Neural cell (in vitro differentiated cells): Measurements from ENCODE around the gene GNG12. TPM values are rescaled to one million over a fixed set of nuclear protein-coding genes. Genes with fewer than 3 reads are reported as not detected.

ENCODE experiments used
- H2AFZ ChIP-seq: fragments of 200-600, 300-800 bp; sonication (generic), shearing (Covaris generic); 2 replicates; pipeline ENCODE4 v1.6.0; 2014; ENCODE audit warnings: low read depth, mild to moderate bottlenecking, antibody characterized with exemption, low read length, moderate library complexity
- H3F3A ChIP-seq: fragments of 200-600 bp; shearing (Covaris generic); 2 replicates; pipeline ENCODE4 v1.6.1; 2016; ENCODE audit warnings: mild to moderate bottlenecking, moderate library complexity, mixed read lengths, antibody characterized with exemption, low read length; ENCODE audit not compliant: insufficient read depth, poor library complexity, severe bottlenecking
- H3K27ac ChIP-seq: fragments of 200-600, 300-800 bp; sonication (generic), shearing (Covaris generic); 2 replicates; pipeline ENCODE4 v1.5.1; 2014; ENCODE audit warnings: mild to moderate bottlenecking, low read length, moderate library complexity
- H3K27me3 ChIP-seq: fragments of 300-800, 200-600 bp; sonication (generic), shearing (Covaris generic); 2 replicates; pipeline ENCODE4 v1.6.0; 2014; ENCODE audit warnings: mild to moderate bottlenecking, low read depth, low read length, moderate library complexity; ENCODE audit not compliant: insufficient read depth
- H3K36me3 ChIP-seq: fragments of 300-800, 200-600 bp; sonication (generic), shearing (Covaris generic); 2 replicates; pipeline ENCODE4 v1.5.1; 2014; ENCODE audit warnings: mild to moderate bottlenecking, antibody characterized with exemption, low read length, moderate library complexity; ENCODE audit not compliant: insufficient read depth
- H3K4me2 ChIP-seq: fragments of 300-800, 200-600 bp; sonication (generic), shearing (Covaris generic); 2 replicates; pipeline ENCODE4 v1.6.0; 2014; ENCODE audit warnings: mild to moderate bottlenecking, low read length
- H3K4me3 ChIP-seq: fragments of 300-800, 200-600 bp; sonication (generic), shearing (Covaris generic); 2 replicates; pipeline ENCODE4 v1.5.1; 2014; ENCODE audit warnings: mild to moderate bottlenecking, low read length, moderate library complexity
- H3K79me2 ChIP-seq: fragments of 200-600 bp; shearing (Covaris generic); replicated peaks from 2 replicates; pipeline ENCODE4 v1.6.0; 2014; ENCODE audit warnings: mild to moderate bottlenecking, low read length, moderate library complexity; ENCODE audit not compliant: insufficient read depth
- H3K9ac ChIP-seq: fragments of 300-800, 200-600 bp; sonication (generic), shearing (Covaris generic); 2 replicates; pipeline ENCODE4 v1.6.1; 2016; ENCODE audit warnings: mild to moderate bottlenecking, low read length, mixed read lengths
- H3K9me2 ChIP-seq: fragments of 200-600 bp; shearing (Covaris generic); 2 replicates; pipeline ENCODE4 v1.6.1; 2016; ENCODE audit warnings: mild to moderate bottlenecking, low read length, mixed read lengths; ENCODE audit not compliant: insufficient read depth
- H3K9me3 ChIP-seq: fragments of 200-600, 300-800 bp; sonication (generic), shearing (Covaris generic); 2 replicates; pipeline ENCODE4 v1.6.1; 2016; ENCODE audit warnings: mild to moderate bottlenecking, mixed run types, low read length, moderate library complexity, mixed read lengths
- H4K20me1 ChIP-seq: fragments of 200-600 bp; shearing (Covaris generic); 2 replicates; pipeline ENCODE4 v1.6.1; 2016; ENCODE audit warnings: mild to moderate bottlenecking, mixed run types; ENCODE audit not compliant: insufficient read depth
- CTCF ChIP-seq: fragments of 450-650 bp; IDR thresholded peaks from 2 replicates; pipeline ENCODE4 v1.5.1; 2014; ENCODE audit warnings: antibody characterized with exemption, mild to moderate bottlenecking, moderate library complexity; ENCODE audit not compliant: poor library complexity, severe bottlenecking
- EP300 ChIP-seq: fragments of 450-650 bp; conservative IDR thresholded peaks from 2 replicates; pipeline ENCODE4 v1.6.1; 2014; ENCODE audit warnings: antibody characterized with exemption, mild to moderate bottlenecking, moderate library complexity; ENCODE audit not compliant: poor library complexity, severe bottlenecking
- EZH2 ChIP-seq: fragments of 200-600, 300-800 bp; shearing (Covaris generic), sonication (generic); IDR thresholded peaks from 2 replicates; pipeline ENCODE4 v1.6.1; 2014; ENCODE audit warnings: antibody characterized with exemption, low read length, borderline replicate concordance, mild to moderate bottlenecking; ENCODE audit not compliant: insufficient read depth, poor library complexity, severe bottlenecking
- MXI1 ChIP-seq: fragments of 450-650 bp; conservative IDR thresholded peaks from 2 replicates; pipeline ENCODE4 v1.6.1; 2014; ENCODE audit warnings: antibody characterized with exemption, mild to moderate bottlenecking; ENCODE audit not compliant: poor library complexity, severe bottlenecking
- POLR2AphosphoS5 ChIP-seq: IDR thresholded peaks from 2 replicates; pipeline ENCODE4 v1.6.1; 2012
- RAD21 ChIP-seq: fragments of 450-650 bp; conservative IDR thresholded peaks from 2 replicates; pipeline ENCODE4 v1.6.1; 2014; ENCODE audit warnings: antibody characterized with exemption, mild to moderate bottlenecking, moderate library complexity
- REST ChIP-seq: IDR thresholded peaks from 2 replicates; pipeline ENCODE4 v1.6.1; 2012; ENCODE audit warnings: borderline replicate concordance
- SMC3 ChIP-seq: fragments of 450-650 bp; conservative IDR thresholded peaks from 2 replicates; pipeline ENCODE4 v1.6.1; 2014; ENCODE audit warnings: antibody characterized with exemption, mild to moderate bottlenecking, moderate library complexity; ENCODE audit not compliant: poor library complexity
- TAF1 ChIP-seq: IDR thresholded peaks from 2 replicates; pipeline ENCODE4 v1.6.1; 2012; ENCODE audit warnings: low read depth
- polyA plus RNA-seq: library from polyadenylated mRNA; depleted of rRNA; stranded (reverse); fragments of >200 nt; gene quantifications from 2 replicates; pipeline ENCODE4 v1.2.3, GENCODE V29; 2014

Gene GNG12
- polyA plus RNA-seq, 1 donor from 2014 or later: 0.35 TPM

DNA sequence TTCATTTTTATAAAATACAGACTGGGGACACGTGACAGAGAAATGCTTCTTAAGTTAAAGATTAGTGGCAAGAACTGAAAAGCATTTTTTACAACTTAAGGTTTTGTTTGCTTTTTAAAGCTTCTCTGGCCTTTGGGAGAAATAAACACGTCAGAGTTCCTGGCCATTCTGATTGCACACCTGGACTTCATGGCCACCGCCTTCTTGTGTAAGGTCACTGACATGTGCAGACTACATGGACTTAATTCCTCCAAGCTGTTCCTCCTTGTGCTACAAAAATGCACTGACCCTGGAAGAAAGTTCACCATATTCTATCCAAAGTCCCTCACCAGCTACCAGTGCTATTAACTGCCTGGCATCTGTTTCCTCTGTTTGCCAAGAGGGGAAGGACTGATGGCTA lies 92.1 kb downstream of the GNG12 start:
- H3K27ac ChIP-seq: no peak overlapping the region
- no peaks in the 10 kb centered on the region for H3K79me2 ChIP-seq
- H3K4me2 ChIP-seq: no peak overlapping the region
- H3K36me3 ChIP-seq: no peaks in the 10 kb centered on the region
- no peak overlapping the region for H3K9ac ChIP-seq
- no peaks in the 10 kb centered on the region for H3F3A ChIP-seq
- TF ChIP-seq TAF1 (no peak), SMC3 (no peak), RAD21 (no peak)
- no peaks in the 10 kb centered on the region for H3K9me3 ChIP-seq
- no peaks in the 10 kb centered on the region for H3K27me3 ChIP-seq
- no peak overlapping the region for H3K4me3 ChIP-seq
- H4K20me1 ChIP-seq: no peaks in the 10 kb centered on the region
- no peak overlapping the region for H2AFZ ChIP-seq
- no peaks in the 10 kb centered on the region for H3K9me2 ChIP-seq

- no peaks in the 10 kb centered on the region for H3F3A ChIP-seq
- no peaks in the 10 kb centered on the region for H3K36me3 ChIP-seq
- H2AFZ ChIP-seq: no peak overlapping the region
- no peak overlapping the region for H3K27ac ChIP-seq
- H3K4me2 ChIP-seq: no peak overlapping the region
- no peaks in the 10 kb centered on the region for H4K20me1 ChIP-seq
- TF ChIP-seq EP300 (no peak), RAD21 (no peak), EZH2 (no peak), MXI1 (no peak), TAF1 (no peak), POLR2AphosphoS5 (no peak), CTCF (no peak), REST (no peak), SMC3 (no peak)
- H3K79me2 ChIP-seq: no peaks in the 10 kb centered on the region
- no peaks in the 10 kb centered on the region for H3K27me3 ChIP-seq
- no peaks in the 10 kb centered on the region for H3K9me2 ChIP-seq
- H3K4me3 ChIP-seq: no peak overlapping the region
- H3K9me3 ChIP-seq: no peaks in the 10 kb centered on the region
- no peak overlapping the region for H3K9ac ChIP-seq
Observed at GRCh38 chr1:67740543-67740942, 92.7 kb downstream of the GNG12 start.

- Histone ChIP-seq H3K4me3 (no peak overlapping the region), H3K36me3 (no peaks in the 10 kb centered on the region), H3K9me3 (no peaks in the 10 kb centered on the region), H3K27me3 (no peaks in the 10 kb centered on the region), H3K79me2 (no peaks in the 10 kb centered on the region), H3K9ac (no peak overlapping the region), H2AFZ (no peak overlapping the region), H3F3A (no peaks in the 10 kb centered on the region), H3K9me2 (no peaks in the 10 kb centered on the region), H4K20me1 (no peaks in the 10 kb centered on the region), H3K27ac (no peak overlapping the region), H3K4me2 (no peak overlapping the region)
- TF ChIP-seq RAD21: no peak
- TF ChIP-seq MXI1: no peak
- no peak for TF ChIP-seq CTCF
- TF ChIP-seq POLR2AphosphoS5: no peak
- TF ChIP-seq TAF1: no peak
Observed at GRCh38 chr1:67739361-67739760, 93.9 kb downstream of the GNG12 start.
